NCI-H82 treated with DMSO at 0.1 percent for 48 hours (cell line): ENCODE results near the gene JAKMIP1.

Experiments
- DNase-seq: peaks from one replicate; lab custom pipeline; 2025; ENCODE audit not compliant: unreplicated experiment; lab: John Stamatoyannopoulos, UW

The JAKMIP1 gene

GRCh38 chr4:6200011-6200921, at the start of gene JAKMIP1:
Gene JAKMIP1, minus strand, starts transcription at chr4:6200549. Its CDS starts 87,699 bp downstream, at chr4:6112850.
- no peak for DNase-seq

GRCh38 chr4:6248394-6248793, 48.0 kb upstream of the JAKMIP1 start:
- DNase-seq = no peak

GRCh38 chr4:6246170-6246634, 45.9 kb upstream of the JAKMIP1 start:
- DNase-seq = no peak

GRCh38 chr4:6245246-6246169, 45.2 kb upstream of the JAKMIP1 start:
- DNase-seq = no peak

- DNase-seq = no peak
These were observed 42.1 kb upstream of the JAKMIP1 start for GRCh38 chr4:6242271-6243029.

GRCh38 chr4:6241062-6241845, 40.9 kb upstream of the JAKMIP1 start:
- no peak for DNase-seq

- no peak for DNase-seq
These were observed 39.6 kb upstream of the JAKMIP1 start for GRCh38 chr4:6239968-6240367.

GRCh38 chr4:6239486-6239885, 39.1 kb upstream of the JAKMIP1 start:
- no peak for DNase-seq

GRCh38 chr4:6236816-6237390, 36.6 kb upstream of the JAKMIP1 start:
- no peak for DNase-seq

- DNase-seq = no peak
These were observed 35.7 kb upstream of the JAKMIP1 start for GRCh38 chr4:6235901-6236640.

- no peak for DNase-seq
These were observed 34.7 kb upstream of the JAKMIP1 start for GRCh38 chr4:6235012-6235411.

GRCh38 chr4:6233929-6234328, 33.6 kb upstream of the JAKMIP1 start:
- no peak for DNase-seq

- no peak for DNase-seq
These were observed 32.8 kb upstream of the JAKMIP1 start for GRCh38 chr4:6232836-6233785.

- no peak for DNase-seq
These were observed 31.4 kb upstream of the JAKMIP1 start for GRCh38 chr4:6231663-6232165.

- DNase-seq = no peak
These were observed 30.7 kb upstream of the JAKMIP1 start for GRCh38 chr4:6230827-6231662.

- no peak for DNase-seq
These were observed 30.1 kb upstream of the JAKMIP1 start for GRCh38 chr4:6230502-6230785.
